ENCODE data around the gene ANKRD13D.
A peak's percentile ranks its signal among the peaks of the same experiment; 100 is the strongest.

Gene ANKRD13D

GRCh38 chr11:67262731-67263675, 26.1 kb upstream of the ANKRD13D start:
- peak; percentile 78 for DNase-seq

- DNase-seq, result no peak
Measured at GRCh38 chr11:67264260-67264659, 24.8 kb upstream of the ANKRD13D start.

- no peak for DNase-seq
Measured at GRCh38 chr11:67264877-67265632, 24.0 kb upstream of the ANKRD13D start.

- peak; percentile 83 for DNase-seq
Measured at GRCh38 chr11:67265633-67266448, 23.3 kb upstream of the ANKRD13D start.

- peak; percentile 61 for DNase-seq
Measured at GRCh38 chr11:67266449-67267187, 22.5 kb upstream of the ANKRD13D start, which contains the start of gene GRK2. Gene GRK2, plus strand, starts transcription at chr11:67266473. Its CDS starts 227 bp downstream, at chr11:67266700.

- DNase-seq, result peak; percentile 48
Measured at GRCh38 chr11:67267188-67268080, 21.7 kb upstream of the ANKRD13D start.

GRCh38 chr11:67268081-67268961, 20.8 kb upstream of the ANKRD13D start:
- peak; percentile 70 for DNase-seq

- DNase-seq, result no peak
Measured at GRCh38 chr11:67268962-67269268, 20.2 kb upstream of the ANKRD13D start.

GRCh38 chr11:67269401-67270255, 19.5 kb upstream of the ANKRD13D start:
- DNase-seq, result peak; percentile 35

- peak; percentile 31 for DNase-seq
Measured at GRCh38 chr11:67270256-67271204, 18.6 kb upstream of the ANKRD13D start.

GRCh38 chr11:67271205-67271540, 17.9 kb upstream of the ANKRD13D start:
- no peak for DNase-seq

- peak; percentile 69 for DNase-seq
Measured at GRCh38 chr11:67271541-67272284, 17.4 kb upstream of the ANKRD13D start.

- no peak for DNase-seq
Measured at GRCh38 chr11:67272327-67273259, 16.5 kb upstream of the ANKRD13D start.

GRCh38 chr11:67273260-67273990, 15.7 kb upstream of the ANKRD13D start:
- no peak for DNase-seq
